ENCODE results near the gene TEX264.
A peak's percentile ranks its signal among the peaks of the same experiment; 100 is the strongest.
"Not testable (repeated sequence)": the region's sequence is repeated elsewhere in the genome, so short reads cannot be mapped to it uniquely, and the experiment has no call there.

TEX264 gene

GRCh38 chr3:51718547-51719409 is 47.7 kb downstream of the TEX264 start:
- peak; percentile 10 for DNase-seq

GRCh38 chr3:51719410-51720025 is 48.5 kb downstream of the TEX264 start:
- DNase-seq = no peak

GRCh38 chr3:51720292-51721061 is 49.4 kb downstream of the TEX264 start:
- DNase-seq = no peak

- DNase-seq = no peak
These were observed 50.2 kb downstream of the TEX264 start for GRCh38 chr3:51721062-51721745.

GRCh38 chr3:51722362-51722761 is 51.3 kb downstream of the TEX264 start:
- no peak for DNase-seq

- no peak for DNase-seq
These were observed 56.4 kb downstream of the TEX264 start for GRCh38 chr3:51727500-51727899.

GRCh38 chr3:51729042-51729633 is 58.1 kb downstream of the TEX264 start:
- DNase-seq = no peak

- no peak for DNase-seq
These were observed 63.0 kb downstream of the TEX264 start for GRCh38 chr3:51733859-51734571.

- DNase-seq = no peak
These were observed 63.5 kb downstream of the TEX264 start for GRCh38 chr3:51734572-51734907.

- DNase-seq = no peak
These were observed 64.0 kb downstream of the TEX264 start for GRCh38 chr3:51735039-51735438.

- DNase-seq = no peak
These were observed 64.9 kb downstream of the TEX264 start for GRCh38 chr3:51735950-51736349.

- no peak for DNase-seq
These were observed 68.1 kb downstream of the TEX264 start for GRCh38 chr3:51739110-51739509.

GRCh38 chr3:51742320-51742719 is 71.3 kb downstream of the TEX264 start:
- not testable (repeated sequence) for DNase-seq

GRCh38 chr3:51742978-51743377 is 71.9 kb downstream of the TEX264 start:
- DNase-seq = not testable (repeated sequence)

GRCh38 chr3:51747840-51748239 is 76.8 kb downstream of the TEX264 start:
- no peak for DNase-seq

GRCh38 chr3:51748327-51748726 is 77.3 kb downstream of the TEX264 start:
- DNase-seq = no peak

- no peak for DNase-seq
These were observed 79.8 kb downstream of the TEX264 start for GRCh38 chr3:51750878-51751277.

GRCh38 chr3:51751287-51751686 is 80.2 kb downstream of the TEX264 start:
- DNase-seq = no peak
